Uterus (tissue), 2 donors: Measurements from ENCODE around the gene PTPRG.

Experiments
- CTCF ChIP-seq, 4 experiments: fragments of 200-600 bp in 2 of 4; fragments of 450-650 bp in 2 of 4; sonication (generic) in 2 of 4; IDR thresholded peaks; one replicate each; pipeline ENCODE4 v1.5.1; 2016 to 2019; ENCODE audit warnings: antibody characterized with exemption in 4 of 4, mild to moderate bottlenecking in 2 of 4, moderate library complexity in 1 of 4
- POLR2A ChIP-seq, 2 donors: fragments of 450-650 bp; IDR thresholded peaks; one replicate each; pipeline ENCODE4 v1.6.1; 2016; ENCODE audit warnings: antibody characterized with exemption in 2 of 2, mild to moderate bottlenecking in 1 of 2, moderate library complexity in 1 of 2

- TF ChIP-seq POLR2A (IDR thresholded peaks at IDR 0.05) (no peak), CTCF (IDR thresholded peaks at IDR 0.05) (no peak)
Observed at GRCh38 chr3:61899700-61900462, 338.5 kb downstream of the PTPRG start.
